ENCODE measurements around the gene ELAVL2.

GRCh38 chr9:23811633-23812032 is 14.4 kb downstream of the ELAVL2 start:
- TF ChIP-seq POLR2A (conservative IDR thresholded peaks at IDR 0.05) = no peak
- TF ChIP-seq SIRT6 (IDR thresholded peaks at IDR 0.05; ENCODE audit: low read depth, low read length) = no peak
- TF ChIP-seq CREB5 (CRISPR knock-in tag; IDR thresholded peaks at IDR 0.05) = no peak
- TF ChIP-seq RAD21 (CRISPR knock-in tag; conservative IDR thresholded peaks at IDR 0.05 in 1 of 2, IDR thresholded peaks at IDR 0.05 in 1 of 2) = no peak
- no peak for TF ChIP-seq UBTF (IDR thresholded peaks at IDR 0.05; ENCODE audit: borderline replicate concordance in 1 of 2, low read depth in 2 of 2, low read length in 2 of 2)
- no peak for TF ChIP-seq POLR2AphosphoS5 (IDR thresholded peaks at IDR 0.05; ENCODE audit: control insufficient read depth, insufficient read depth, low read depth, low read length)
- TF ChIP-seq ZNF282 (CRISPR knock-in tag; IDR thresholded peaks at IDR 0.05) = no peak
